Hepatocyte (in vitro differentiated cells): Measurements from ENCODE around the gene APOA4. TPM values are rescaled to one million over a fixed set of nuclear protein-coding genes. Genes with fewer than 3 reads are reported as not detected.

Source experiments
- DNase-seq: peaks from one replicate; pipeline ENCODE4 v3.0.0-alpha.2; 2016; ENCODE audit warnings: low spot score
- H2AFZ ChIP-seq: fragments of 200-600 bp; sonication (generic); 2 replicates; pipeline ENCODE4 v1.6.0; 2016; ENCODE audit warnings: antibody characterized with exemption, mild to moderate bottlenecking
- H3K27ac ChIP-seq: fragments of 200-600 bp; sonication (generic); 2 replicates; pipeline ENCODE4 v1.5.1; 2016; ENCODE audit warnings: mild to moderate bottlenecking
- H3K27me3 ChIP-seq: fragments of 200-600 bp; sonication (generic); 2 replicates; pipeline ENCODE4 v1.6.1; 2016
- H3K36me3 ChIP-seq: fragments of 200-600 bp; sonication (generic); replicated peaks from 2 replicates; pipeline ENCODE4 v1.5.1; 2016; ENCODE audit warnings: low read depth; ENCODE audit not compliant: insufficient read depth
- H3K4me1 ChIP-seq: fragments of 200-600 bp; sonication (generic); 2 replicates; pipeline ENCODE4 v1.5.1; 2016; ENCODE audit warnings: mild to moderate bottlenecking, moderate library complexity; ENCODE audit not compliant: insufficient read depth
- H3K4me2 ChIP-seq: fragments of 200-600 bp; sonication (generic); 2 replicates; pipeline ENCODE4 v1.6.0; 2016
- H3K4me3 ChIP-seq: fragments of 200-600 bp; sonication (generic); 2 replicates; pipeline ENCODE4 v1.5.1; 2016; ENCODE audit warnings: mild to moderate bottlenecking
- H3K79me2 ChIP-seq: fragments of 200-600 bp; sonication (generic); 2 replicates; pipeline ENCODE4 v1.6.0; 2017; ENCODE audit warnings: mild to moderate bottlenecking
- H3K9me2 ChIP-seq: fragments of 200-600 bp; sonication (generic); replicated peaks from 2 replicates; pipeline ENCODE4 v1.6.0; 2017; ENCODE audit warnings: mild to moderate bottlenecking; ENCODE audit not compliant: insufficient read depth
- H3K9me3 ChIP-seq: fragments of 200-600 bp; sonication (generic); 2 replicates; pipeline ENCODE4 v1.5.1; 2016; ENCODE audit warnings: low read depth, mild to moderate bottlenecking
- H4K20me1 ChIP-seq: fragments of 200-600 bp; sonication (generic); 2 replicates; pipeline ENCODE4 v1.6.0; 2016; ENCODE audit warnings: mild to moderate bottlenecking; ENCODE audit not compliant: insufficient read depth, poor library complexity, severe bottlenecking
- EZH2 ChIP-seq: fragments of 200-600 bp; sonication (generic); IDR thresholded peaks from 2 replicates; pipeline ENCODE4 v1.6.1; 2016; ENCODE audit warnings: antibody characterized with exemption, mild to moderate bottlenecking, borderline replicate concordance
- EZH2phosphoT487 ChIP-seq: fragments of 200-600 bp; sonication (generic); IDR thresholded peaks from one replicate; pipeline ENCODE4 v1.6.1; 2018; ENCODE audit warnings: antibody characterized with exemption, mild to moderate bottlenecking, low read depth, moderate library complexity; ENCODE audit not compliant: unreplicated experiment, severe bottlenecking
- WGBS: methylation state at CpG from one replicate; pipeline ENCODE4 v1.1.6; 2016; ENCODE audit warnings: low lambda C conversion rate; ENCODE audit errors: missing lambda C conversion rate; 5-methylcytosine and 5-hydroxymethylcytosine counted together
- polyA plus RNA-seq: library from polyadenylated mRNA; unstranded; fragments of >200 nt; fragmentation: Nextera tagmentation; extraction: Ambion mirVana; gene quantifications from 2 replicates; pipeline ENCODE4 v1.2.1, GENCODE V29; 2016
- total RNA-seq: library from RNA; depleted of rRNA; stranded (reverse); fragments of >200 nt; gene quantifications from 2 replicates; pipeline ENCODE4 v1.2.3, GENCODE V29; 2014
- TF ChIP-seq, protein P1 (sequence below): fragments of 200-600 bp; sonication (generic); IDR thresholded peaks from 2 replicates; pipeline ENCODE4 v1.5.1; 2016; ENCODE audit warnings: antibody characterized with exemption, mild to moderate bottlenecking; ENCODE audit not compliant: poor library complexity

Gene APOA4
- total and polyA plus RNA-seq, 2 experiments from 2014 or later: 810 to 1,133 TPM

DNA sequence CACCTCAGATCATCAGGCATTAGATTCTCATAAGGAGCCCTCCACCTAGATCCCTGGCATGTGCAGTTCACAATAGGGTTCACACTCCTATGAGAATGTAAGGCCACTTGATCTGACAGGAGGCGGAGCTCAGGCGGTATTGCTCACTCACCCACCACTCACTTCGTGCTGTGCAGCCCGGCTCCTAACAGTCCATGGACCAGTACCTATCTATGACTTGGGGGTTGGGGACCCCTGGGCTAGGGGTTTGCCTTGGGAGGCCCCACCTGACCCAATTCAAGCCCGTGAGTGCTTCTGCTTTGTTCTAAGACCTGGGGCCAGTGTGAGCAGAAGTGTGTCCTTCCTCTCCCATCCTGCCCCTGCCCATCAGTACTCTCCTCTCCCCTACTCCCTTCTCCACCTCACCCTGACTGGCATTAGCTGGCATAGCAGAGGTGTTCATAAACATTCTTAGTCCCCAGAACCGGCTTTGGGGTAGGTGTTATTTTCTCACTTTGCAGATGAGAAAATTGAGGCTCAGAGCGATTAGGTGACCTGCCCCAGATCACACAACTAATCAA is 8.8 kb upstream of the APOA4 start:
- H3K36me3 ChIP-seq: no peaks in the 10 kb centered on the region
- no peak for TF ChIP-seq EZH2
- TF ChIP-seq, protein P1, sequence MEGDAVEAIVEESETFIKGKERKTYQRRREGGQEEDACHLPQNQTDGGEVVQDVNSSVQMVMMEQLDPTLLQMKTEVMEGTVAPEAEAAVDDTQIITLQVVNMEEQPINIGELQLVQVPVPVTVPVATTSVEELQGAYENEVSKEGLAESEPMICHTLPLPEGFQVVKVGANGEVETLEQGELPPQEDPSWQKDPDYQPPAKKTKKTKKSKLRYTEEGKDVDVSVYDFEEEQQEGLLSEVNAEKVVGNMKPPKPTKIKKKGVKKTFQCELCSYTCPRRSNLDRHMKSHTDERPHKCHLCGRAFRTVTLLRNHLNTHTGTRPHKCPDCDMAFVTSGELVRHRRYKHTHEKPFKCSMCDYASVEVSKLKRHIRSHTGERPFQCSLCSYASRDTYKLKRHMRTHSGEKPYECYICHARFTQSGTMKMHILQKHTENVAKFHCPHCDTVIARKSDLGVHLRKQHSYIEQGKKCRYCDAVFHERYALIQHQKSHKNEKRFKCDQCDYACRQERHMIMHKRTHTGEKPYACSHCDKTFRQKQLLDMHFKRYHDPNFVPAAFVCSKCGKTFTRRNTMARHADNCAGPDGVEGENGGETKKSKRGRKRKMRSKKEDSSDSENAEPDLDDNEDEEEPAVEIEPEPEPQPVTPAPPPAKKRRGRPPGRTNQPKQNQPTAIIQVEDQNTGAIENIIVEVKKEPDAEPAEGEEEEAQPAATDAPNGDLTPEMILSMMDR: no peak
- TF ChIP-seq EZH2phosphoT487: no peak
- H3K4me1 ChIP-seq: peaks cover 48% of the 10 kb centered on the region
- H3K4me3 ChIP-seq: no peak overlapping the region
- H3K79me2 ChIP-seq: peaks cover 5% of the 10 kb centered on the region
- WGBS: 81% methylated on average over 7 of the region's 7 CpGs
- no peaks in the 10 kb centered on the region for H3K9me3 ChIP-seq
- no peak for DNase-seq
- no peaks in the 10 kb centered on the region for H3K27me3 ChIP-seq
- no peaks in the 10 kb centered on the region for H3K9me2 ChIP-seq
- H2AFZ ChIP-seq: no peak overlapping the region
- peak overlapping the region; percentile 41 for H3K4me2 ChIP-seq
- peak overlapping the region; percentile 62 for H3K27ac ChIP-seq
- no peaks in the 10 kb centered on the region for H4K20me1 ChIP-seq

DNA sequence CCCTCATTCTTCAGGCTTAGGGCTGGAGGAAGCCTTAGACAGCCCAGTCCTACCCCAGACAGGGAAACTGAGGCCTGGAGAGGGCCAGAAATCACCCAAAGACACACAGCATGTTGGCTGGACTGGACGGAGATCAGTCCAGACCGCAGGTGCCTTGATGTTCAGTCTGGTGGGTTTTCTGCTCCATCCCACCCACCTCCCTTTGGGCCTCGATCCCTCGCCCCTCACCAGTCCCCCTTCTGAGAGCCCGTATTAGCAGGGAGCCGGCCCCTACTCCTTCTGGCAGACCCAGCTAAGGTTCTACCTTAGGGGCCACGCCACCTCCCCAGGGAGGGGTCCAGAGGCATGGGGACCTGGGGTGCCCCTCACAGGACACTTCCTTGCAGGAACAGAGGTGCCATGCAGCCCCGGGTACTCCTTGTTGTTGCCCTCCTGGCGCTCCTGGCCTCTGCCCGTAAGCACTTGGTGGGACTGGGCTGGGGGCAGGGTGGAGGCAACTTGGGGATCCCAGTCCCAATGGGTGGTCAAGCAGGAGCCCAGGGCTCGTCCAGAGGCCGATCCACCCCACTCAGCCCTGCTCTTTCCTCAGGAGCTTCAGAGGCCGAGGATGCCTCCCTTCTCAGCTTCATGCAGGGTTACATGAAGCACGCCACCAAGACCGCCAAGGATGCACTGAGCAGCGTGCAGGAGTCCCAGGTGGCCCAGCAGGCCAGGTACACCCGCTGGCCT is 7.2 kb upstream of the APOA4 start:
- WGBS: 93% methylated on average over 12 of the region's 17 CpGs
- Histone ChIP-seq H3K27me3 (no peaks in the 10 kb centered on the region), H3K9me2 (no peaks in the 10 kb centered on the region), H3K9me3 (no peaks in the 10 kb centered on the region), H3K27ac (peak overlapping the region; percentile 95), H2AFZ (no peak overlapping the region), H3K4me3 (no peak overlapping the region), H3K4me2 (peak overlapping the region; percentile 59), H3K4me1 (peaks cover 44% of the 10 kb centered on the region), H4K20me1 (no peaks in the 10 kb centered on the region), H3K79me2 (peaks cover 2% of the 10 kb centered on the region), H3K36me3 (no peaks in the 10 kb centered on the region)
- TF ChIP-seq, protein P1: no peak
- TF ChIP-seq EZH2 (no peak), EZH2phosphoT487 (no peak)
- DNase-seq: no peak

GRCh38 chr11:116829525-116830183 is 6.5 kb upstream of the APOA4 start, which contains the start of gene APOC3:
Gene APOC3, plus strand, starts transcription at chr11:116829907. Its CDS starts 676 bp downstream, at chr11:116830583.
- H3K4me3 ChIP-seq: no peak within 1 kb of the TSS
- no peaks in the 10 kb centered on the region for H3K79me2 ChIP-seq
- H3K27me3 ChIP-seq: no peaks in the 10 kb centered on the region
- H3K4me1 ChIP-seq: peaks cover 41% of the 10 kb centered on the region
- peak; percentile 80 for DNase-seq
- no peaks in the 10 kb centered on the region for H3K36me3 ChIP-seq
- WGBS: 46% methylated on average over 9 of the region's 9 CpGs
- H3K9me2 ChIP-seq: no peaks in the 10 kb centered on the region
- H4K20me1 ChIP-seq: no peaks in the 10 kb centered on the region
- H3K9me3 ChIP-seq: no peaks in the 10 kb centered on the region
- H2AFZ ChIP-seq: no peak within 1 kb of the TSS
- H3K4me2 ChIP-seq: peak within 1 kb of the TSS; percentile 59
- TF ChIP-seq EZH2 (no peak), EZH2phosphoT487 (no peak)
- TF ChIP-seq, protein P1: no peak
- peak within 1 kb of the TSS; percentile 95 for H3K27ac ChIP-seq
